Fibroblast of peridontal ligament (primary cell): ENCODE data around the gene MT1G.
"Not testable (repeated sequence)": the region's sequence is repeated elsewhere in the genome, so short reads cannot be mapped to it uniquely, and the experiment has no call there.

Source experiments
- DNase-seq: peaks from one replicate; pipeline ENCODE4 v3.0.0-alpha.2; 2010; ENCODE audit errors: extremely low read depth

Gene MT1G

DNA sequence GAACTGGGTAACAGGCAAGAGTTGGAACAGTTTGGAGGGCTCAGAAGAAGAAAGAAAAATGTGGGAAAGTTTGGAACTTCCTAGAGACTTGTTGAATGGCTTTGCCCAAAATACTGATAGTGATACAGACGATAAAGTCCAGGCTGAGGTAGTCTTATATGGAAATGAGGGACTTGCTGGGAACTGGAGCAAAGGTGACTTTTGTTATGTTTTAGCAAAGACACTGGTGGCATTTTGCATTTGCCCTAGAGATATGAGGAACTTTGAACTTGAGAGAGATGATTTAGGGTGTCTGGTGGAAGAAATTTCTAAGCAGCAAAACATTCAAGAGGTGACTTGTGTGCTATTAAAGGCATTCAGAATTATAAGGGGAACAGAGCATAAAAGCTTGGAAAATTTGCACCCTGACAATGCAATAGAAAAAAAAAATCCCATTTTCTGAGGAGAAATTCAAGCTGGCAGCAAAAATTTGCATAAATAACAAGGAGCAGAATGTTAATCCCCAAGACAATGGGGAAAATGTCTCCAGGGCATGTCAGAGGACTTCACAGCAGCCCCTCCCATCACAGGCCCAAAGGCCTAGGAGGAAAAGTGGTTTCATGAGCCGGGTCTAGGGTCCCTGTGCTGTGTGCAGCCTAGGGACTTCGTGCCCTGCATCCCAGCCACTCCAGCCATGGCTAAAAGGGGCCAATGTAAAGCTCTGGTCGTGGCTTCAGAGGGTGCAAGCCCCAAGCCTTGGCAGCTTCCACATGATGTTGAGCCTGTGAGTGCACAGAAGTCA lies 46.0 kb downstream of the MT1G start:
- not testable (repeated sequence) for DNase-seq

DNA sequence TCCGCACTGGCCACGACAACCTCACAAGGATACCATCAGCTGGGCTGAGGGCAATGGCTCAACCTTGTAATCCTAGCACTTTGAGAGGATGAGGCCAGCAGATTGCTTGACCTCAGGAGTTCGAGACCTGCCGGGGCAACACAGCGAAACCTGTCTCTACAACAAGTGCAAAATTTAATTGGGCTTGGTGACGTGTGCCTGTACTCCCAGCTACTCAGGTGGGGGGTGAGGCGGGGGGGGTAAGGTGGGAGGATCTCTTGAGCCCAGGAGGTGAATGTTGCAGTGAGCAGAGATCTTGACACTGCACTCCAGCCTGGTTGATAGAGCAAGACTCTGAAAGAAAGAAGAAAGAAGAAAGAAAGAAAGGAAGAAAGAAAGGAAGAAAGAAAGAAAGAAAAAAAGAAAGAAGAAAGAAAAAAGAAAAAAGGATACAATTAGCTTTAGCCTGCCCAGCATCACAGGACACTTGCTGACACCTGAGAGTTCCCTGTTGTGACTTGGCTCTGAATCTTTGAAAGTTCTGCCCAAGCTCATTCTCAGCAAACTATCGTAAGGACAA lies 47.4 kb downstream of the MT1G start:
- DNase-seq = no peak

- DNase-seq = no peak
These were observed 49.7 kb downstream of the MT1G start for GRCh38 chr16:56618138-56618537.

- DNase-seq = peak; percentile 68
These were observed 50.4 kb downstream of the MT1G start for GRCh38 chr16:56617212-56618085.
